Pancreas (tissue), 10 donors: ENCODE data around the gene TBC1D5. TPM values are rescaled to one million over a fixed set of nuclear protein-coding genes. Genes with fewer than 3 reads are reported as not detected.

Experiments
- ATAC-seq, 4 donors: fragments of 200-7000 bp; cut with Tn5 transposase; one replicate each; pipeline versions ENCODE4 v1.8.0 to v1.9.1; 2020; ENCODE audit warnings: mild to moderate bottlenecking in 4 of 4, moderate library complexity in 4 of 4
- DNase-seq, 6 donors: peaks; one replicate each; pipeline ENCODE4 v3.0.0-alpha.2; 2020
- FAIRE-seq: peaks from 2 replicates; lab custom pipeline; 2012; peaks lifted over from hg19 to GRCh38; lab: Jason Lieb, UNC
- H3K27ac ChIP-seq, 4 donors: fragments of 200-600 bp; sonication (generic); 1 replicate in 3 of 4; 2 replicates in 1 of 4; pipeline versions ENCODE4 v1.5.0 to v1.8.0; 2020
- H3K27me3 ChIP-seq, 4 donors: fragments of 200-600 bp; one replicate each; pipeline ENCODE4 v1.8.0; 2021
- H3K36me3 ChIP-seq, 3 donors: fragments of 200-600 bp; sonication (generic) in 1 of 3; one replicate each; pipeline versions ENCODE4 v1.5.0 to v1.8.0; 2020 to 2021
- H3K4me1 ChIP-seq, 3 donors: fragments of 200-600 bp; one replicate each; pipeline ENCODE4 v1.8.0; 2021
- H3K4me3 ChIP-seq, 4 donors: fragments of 200-600 bp; sonication (generic) in 2 of 4; one replicate each; pipeline versions ENCODE4 v1.5.0 to v1.8.0; 2020 to 2021
- H3K9me3 ChIP-seq, 4 donors: fragments of 200-600 bp; one replicate each; pipeline ENCODE4 v1.8.0; 2021
- WGBS, 2 donors: extraction: QIAGEN DNeasy Blood & Tissue Kit; methylation state at CpG; one replicate each; pipeline ENCODE4 v1.1.7; 2013; 5-methylcytosine and 5-hydroxymethylcytosine counted together
- intact Hi-C, 3 donors: fragments of 100-400 bp; cut with DNase I; formaldehyde crosslinking; loops; one replicate each; pipeline versions ENCODE4 v1.11.1 to v1.14.2; 2022
- polyA plus RNA-seq, 2 donors: library from polyadenylated mRNA; stranded (reverse); fragments of 200-250 nt; gene quantifications; one replicate each; pipeline ENCODE4 v1.2.3, GENCODE V29; 2013
- total RNA-seq, 6 donors: library from RNA; stranded (reverse); fragmentation: NEBNext Ultra II Directional in 4 of 6; extraction: Animal tissue kit (Norgen Biotek cat#: 25700) in 4 of 6; gene quantifications; one replicate each; pipeline versions ENCODE4 v1.2.1 to v1.2.4, GENCODE V29; 2021 to 2023
- TF ChIP-seq, protein P1 (sequence below), 4 donors: fragments of 200-600 bp; sonication (generic) in 3 of 4; IDR thresholded peaks; one replicate each; pipeline versions ENCODE4 v1.5.0 to v1.8.0; 2021; ENCODE audit warnings: antibody characterized with exemption in 4 of 4
- donor health status: healthy with polysubstance abuse.
- donor health status: DM: no; HTN: no; CAD: no; lungs with moderate emphysema.
- donor health status: DM: no; HTN: no; CAD: no.
- donor health status: control.
- donor health status: control.
- donor health status: Bipolar disorder and iron deficiency.
- donor health status: DM: yes; HTN: yes; CAD: no.
- donor health status: DM: no; HTN: no; CAD: no.
- donor health status: DM: no; HTN: no; CAD: no.
- donor health status: DM: yes; HTN: yes; CAD: no.

Gene TBC1D5
- total and polyA plus RNA-seq, 8 donors: 6.5 to 39.2 (median 19.9) TPM

DNA sequence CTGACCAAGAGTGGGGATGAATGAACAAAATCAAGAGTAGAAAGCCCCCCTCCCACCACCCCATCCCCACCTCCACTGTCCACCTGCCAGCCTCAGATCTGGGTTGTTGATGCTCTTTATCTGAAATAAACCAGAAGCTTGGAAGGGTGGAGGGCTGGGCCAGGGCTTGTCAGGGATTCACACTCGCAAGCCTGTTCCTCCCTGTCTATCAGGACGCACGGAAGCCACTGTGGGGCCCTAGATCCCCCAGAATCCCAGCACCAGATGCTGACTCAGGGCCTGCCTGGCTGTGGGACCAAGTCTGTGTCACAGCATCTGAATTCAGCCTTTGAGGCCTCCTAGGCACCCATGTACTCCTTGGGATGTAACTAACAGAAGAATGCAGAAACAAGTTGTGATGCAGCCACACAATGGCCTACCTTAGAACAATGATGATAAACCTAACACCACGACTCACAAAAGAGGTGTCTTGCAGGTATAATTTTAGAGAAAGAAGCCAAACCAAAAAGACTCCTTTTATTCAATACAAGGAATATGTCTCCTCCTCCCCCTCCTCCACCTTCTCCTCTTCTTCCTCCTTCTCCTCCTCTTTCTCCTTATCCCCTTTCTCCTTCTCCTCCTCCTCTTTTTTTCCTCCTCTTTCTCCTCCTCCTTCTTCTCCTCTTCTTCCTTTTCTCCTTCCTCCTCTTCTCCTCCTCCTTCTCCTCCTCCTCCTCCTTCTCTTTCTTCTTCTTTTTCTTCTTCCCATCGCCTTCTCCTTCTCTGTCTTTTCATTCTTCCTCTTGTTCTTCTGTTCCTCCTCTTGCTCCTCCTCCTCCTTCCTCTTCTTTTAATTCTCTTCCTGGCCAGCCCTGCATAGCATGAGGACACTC is 623.0 kb downstream of the TBC1D5 start:
- no peaks in the 10 kb centered on the region for H3K4me1 ChIP-seq
- no peaks in the 10 kb centered on the region for H3K27me3 ChIP-seq
- H3K4me3 ChIP-seq: no peak overlapping the region
- ATAC-seq: no peak
- no peaks in the 10 kb centered on the region for H3K36me3 ChIP-seq
- 88 to 89% methylated on average over 5 of the region's 5 CpGs for WGBS, 2 donors
- no peaks in the 10 kb centered on the region for H3K9me3 ChIP-seq
- TF ChIP-seq, protein P1, sequence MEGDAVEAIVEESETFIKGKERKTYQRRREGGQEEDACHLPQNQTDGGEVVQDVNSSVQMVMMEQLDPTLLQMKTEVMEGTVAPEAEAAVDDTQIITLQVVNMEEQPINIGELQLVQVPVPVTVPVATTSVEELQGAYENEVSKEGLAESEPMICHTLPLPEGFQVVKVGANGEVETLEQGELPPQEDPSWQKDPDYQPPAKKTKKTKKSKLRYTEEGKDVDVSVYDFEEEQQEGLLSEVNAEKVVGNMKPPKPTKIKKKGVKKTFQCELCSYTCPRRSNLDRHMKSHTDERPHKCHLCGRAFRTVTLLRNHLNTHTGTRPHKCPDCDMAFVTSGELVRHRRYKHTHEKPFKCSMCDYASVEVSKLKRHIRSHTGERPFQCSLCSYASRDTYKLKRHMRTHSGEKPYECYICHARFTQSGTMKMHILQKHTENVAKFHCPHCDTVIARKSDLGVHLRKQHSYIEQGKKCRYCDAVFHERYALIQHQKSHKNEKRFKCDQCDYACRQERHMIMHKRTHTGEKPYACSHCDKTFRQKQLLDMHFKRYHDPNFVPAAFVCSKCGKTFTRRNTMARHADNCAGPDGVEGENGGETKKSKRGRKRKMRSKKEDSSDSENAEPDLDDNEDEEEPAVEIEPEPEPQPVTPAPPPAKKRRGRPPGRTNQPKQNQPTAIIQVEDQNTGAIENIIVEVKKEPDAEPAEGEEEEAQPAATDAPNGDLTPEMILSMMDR (IDR thresholded peaks at IDR 0.05): no peak
- no peak for FAIRE-seq
- no peak overlapping the region for H3K27ac ChIP-seq
- intact Hi-C loops: no loop called here
- DNase-seq: no peak

DNA sequence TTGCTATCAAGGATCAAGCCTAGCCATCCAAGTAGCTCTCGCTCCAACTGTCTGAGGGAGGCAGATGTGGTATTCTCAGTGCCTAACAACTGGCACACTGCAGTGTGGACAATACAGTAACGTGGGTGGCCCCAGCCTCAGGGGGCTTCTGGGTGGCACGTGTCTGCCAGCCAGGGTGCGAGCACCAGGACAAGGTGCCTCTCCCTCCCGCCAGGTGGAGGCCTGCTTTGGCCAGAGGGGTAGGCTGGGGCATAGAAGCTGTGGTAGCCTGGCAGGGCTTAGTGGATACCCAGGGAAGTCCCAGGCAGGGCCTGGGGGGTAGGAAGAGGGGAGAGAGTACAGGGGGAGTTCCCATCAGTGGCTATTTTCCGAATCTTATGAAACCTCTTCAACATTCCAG is 623.7 kb downstream of the TBC1D5 start:
- no peak for FAIRE-seq
- TF ChIP-seq, protein P1 (IDR thresholded peaks at IDR 0.05): no peak
- DNase-seq: no peak

DNA sequence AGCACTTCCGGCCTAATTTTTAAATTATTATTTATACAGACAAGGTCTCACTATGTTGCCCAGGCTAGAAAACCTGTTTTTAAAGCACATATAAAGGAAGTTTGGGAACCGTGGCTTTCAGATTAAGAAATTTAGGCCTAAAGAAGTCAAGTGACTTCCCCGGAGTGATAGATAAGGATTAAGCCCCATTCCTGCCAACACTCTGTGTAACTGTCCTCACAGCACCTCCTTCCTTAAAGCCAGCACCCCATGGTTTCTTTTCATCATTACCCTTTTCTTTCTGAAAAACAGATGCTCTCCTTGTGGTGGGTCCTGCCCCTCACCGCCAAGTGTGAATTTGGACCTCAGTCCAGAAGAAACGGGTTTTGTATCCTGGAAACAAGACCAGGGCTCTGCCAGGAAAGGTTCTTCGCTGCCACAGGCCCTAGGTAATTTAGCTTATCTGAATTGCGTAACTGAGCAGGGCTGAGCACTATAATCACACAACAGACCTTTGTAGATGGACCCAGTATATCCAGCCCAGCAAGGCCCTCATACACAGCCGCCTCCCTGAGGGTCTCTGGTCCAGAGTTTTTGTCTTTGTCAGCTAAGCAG is 626.3 kb downstream of the TBC1D5 start:
- no peak for FAIRE-seq
- WGBS, 2 donors: 60 to 66% methylated on average over 8 of the region's 8 CpGs
- ATAC-seq: peak in 2 of 4 donors; percentile 37 to 66
- no peaks in the 10 kb centered on the region for H3K4me1 ChIP-seq
- no peaks in the 10 kb centered on the region for H3K27me3 ChIP-seq
- no peak for DNase-seq
- H3K9me3 ChIP-seq: no peaks in the 10 kb centered on the region
- intact Hi-C loops: no loop called here
- TF ChIP-seq, protein P1 (IDR thresholded peaks at IDR 0.05): no peak
- H3K27ac ChIP-seq: peak overlapping the region in 1 of 4 donors; percentile 22
- H3K4me3 ChIP-seq: no peak overlapping the region
- H3K36me3 ChIP-seq: no peaks in the 10 kb centered on the region

More for the DNA sequence above, 623.7 kb downstream of the TBC1D5 start:
- intact Hi-C loops: no loop called here
- ATAC-seq: no peak
- Histone ChIP-seq H3K4me1 (no peaks in the 10 kb centered on the region), H3K27me3 (no peaks in the 10 kb centered on the region), H3K4me3 (no peak overlapping the region), H3K9me3 (no peaks in the 10 kb centered on the region), H3K36me3 (no peaks in the 10 kb centered on the region), H3K27ac (no peak overlapping the region)
- 86 to 91% methylated on average over 6 of the region's 6 CpGs for WGBS, 2 donors

DNA sequence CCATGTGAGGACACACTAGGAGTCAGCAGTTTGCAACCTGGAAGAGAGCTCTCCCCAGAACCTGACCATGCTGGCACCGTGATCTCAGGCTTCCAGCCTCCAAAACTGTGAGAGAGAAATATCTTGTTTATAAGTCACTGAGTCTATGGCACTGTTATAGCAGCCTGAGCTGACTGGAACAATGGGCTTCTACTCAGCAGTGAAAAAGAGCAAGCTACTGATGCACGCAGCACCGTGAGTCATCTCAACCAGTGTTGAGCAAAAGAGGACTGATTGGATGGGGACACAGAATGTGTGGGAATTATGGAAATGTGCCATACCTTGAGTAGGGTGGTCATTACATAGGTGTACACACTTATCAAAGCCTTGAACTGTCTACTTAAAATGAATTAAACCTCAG is 627.2 kb downstream of the TBC1D5 start:
- H3K4me3 ChIP-seq: no peak overlapping the region
- H3K9me3 ChIP-seq: no peaks in the 10 kb centered on the region
- no peak overlapping the region for H3K27ac ChIP-seq
- 94 to 99% methylated on average over 3 of the region's 3 CpGs for WGBS, 2 donors
- H3K36me3 ChIP-seq: no peaks in the 10 kb centered on the region
- ATAC-seq: no peak
- intact Hi-C loops: no loop called here
- DNase-seq: no peak
- H3K27me3 ChIP-seq: no peaks in the 10 kb centered on the region
- H3K4me1 ChIP-seq: no peaks in the 10 kb centered on the region
- FAIRE-seq: no peak
- TF ChIP-seq, protein P1 (IDR thresholded peaks at IDR 0.05): no peak

DNA sequence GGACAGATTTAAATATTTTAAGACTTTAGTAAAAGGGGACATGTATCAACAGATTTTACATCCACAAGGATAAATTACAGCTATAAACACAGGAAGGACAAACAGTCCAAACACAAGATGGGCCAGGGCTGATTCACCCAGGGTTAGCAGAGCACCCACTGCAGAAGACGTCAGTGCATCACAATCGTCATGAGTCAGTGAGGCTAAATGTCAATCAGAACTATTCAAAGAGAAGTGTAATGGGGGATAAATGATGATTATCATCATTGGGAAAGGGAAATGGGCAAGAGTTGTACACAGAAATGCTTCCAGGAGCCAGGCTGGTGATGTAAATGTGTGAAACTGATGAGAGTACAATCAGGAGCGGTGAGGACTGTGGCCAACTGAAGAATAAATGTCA is 630.8 kb downstream of the TBC1D5 start:
- intact Hi-C loops: no loop called here
- 86 to 89% methylated on average over 3 of the region's 3 CpGs for WGBS, 2 donors

More for the DNA sequence above, 630.8 kb downstream of the TBC1D5 start:
- ATAC-seq (no peak), FAIRE-seq (no peak), DNase-seq (no peak)
- no peak overlapping the region for H3K27ac ChIP-seq
- no peaks in the 10 kb centered on the region for H3K4me1 ChIP-seq
- no peak overlapping the region for H3K4me3 ChIP-seq
- H3K27me3 ChIP-seq: no peaks in the 10 kb centered on the region
- no peaks in the 10 kb centered on the region for H3K36me3 ChIP-seq
- no peaks in the 10 kb centered on the region for H3K9me3 ChIP-seq
- TF ChIP-seq, protein P1 (IDR thresholded peaks at IDR 0.05): no peak
